Measurements from ENCODE around the gene CCL7.

The CCL7 gene

DNA sequence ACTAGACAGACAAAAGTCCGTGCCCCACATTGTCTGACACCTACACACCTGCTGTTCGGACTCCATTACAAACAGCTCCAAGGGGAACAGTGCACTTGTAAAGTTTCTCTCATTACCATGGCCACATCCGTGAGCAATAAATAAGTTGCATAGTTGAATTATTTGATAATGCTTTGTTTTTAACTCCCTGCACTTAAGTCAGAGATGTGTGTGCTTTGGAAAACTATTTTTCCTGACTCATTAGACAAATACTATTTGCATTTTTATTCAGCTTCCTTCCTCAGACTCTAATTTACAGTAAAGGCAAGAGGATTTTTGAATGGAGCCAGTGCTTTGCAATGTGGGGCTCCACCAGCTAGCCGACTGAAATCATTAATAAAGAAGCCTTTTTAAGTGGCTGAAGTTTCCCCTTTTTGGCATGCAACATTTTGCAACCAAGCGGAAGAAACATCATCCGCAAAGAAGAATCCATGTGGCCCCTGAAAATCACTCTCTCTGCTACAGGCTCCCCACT, 21.5 kb upstream of the CCL7 start:
- no peak for DNase-seq

DNA sequence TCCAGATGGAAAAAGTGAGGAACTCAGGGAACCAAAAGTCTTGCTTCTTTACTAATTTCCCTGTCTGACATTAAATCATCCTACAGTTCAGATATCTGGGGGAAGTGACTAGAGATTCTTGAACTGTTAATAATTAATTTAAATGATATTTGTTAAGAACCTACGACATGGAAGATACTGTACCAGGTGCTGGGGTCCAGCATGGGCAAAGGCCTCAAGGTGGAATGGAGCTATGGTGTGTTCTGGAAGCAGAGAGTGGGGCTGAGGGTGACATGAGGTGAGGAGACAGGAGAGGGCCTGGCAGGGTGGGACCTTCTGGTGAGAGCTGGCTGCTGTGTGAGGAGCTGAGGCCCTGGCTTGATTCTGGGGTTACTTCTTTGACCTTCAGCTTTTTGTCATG, 21.0 kb upstream of the CCL7 start:
- DNase-seq: no peak

DNA sequence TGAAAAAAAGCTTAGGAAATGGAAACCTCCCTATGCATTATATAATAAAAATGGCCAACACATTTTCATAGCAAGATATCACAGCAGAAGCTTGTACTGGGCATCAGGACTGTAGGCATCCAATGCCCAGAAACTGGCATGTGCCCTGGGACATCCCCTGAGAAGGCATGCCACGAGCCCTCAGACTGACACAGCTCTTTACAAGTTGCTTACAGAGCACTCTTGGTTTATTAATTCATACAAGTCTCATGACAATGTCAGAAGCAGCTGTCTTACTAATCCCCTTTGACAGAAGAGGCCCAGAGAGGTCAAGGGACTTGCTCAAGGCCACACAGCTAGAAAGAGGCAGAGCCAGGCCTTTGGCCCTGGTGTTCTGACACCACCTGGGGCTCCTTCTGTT, 20.5 kb upstream of the CCL7 start:
- DNase-seq: no peak

DNA sequence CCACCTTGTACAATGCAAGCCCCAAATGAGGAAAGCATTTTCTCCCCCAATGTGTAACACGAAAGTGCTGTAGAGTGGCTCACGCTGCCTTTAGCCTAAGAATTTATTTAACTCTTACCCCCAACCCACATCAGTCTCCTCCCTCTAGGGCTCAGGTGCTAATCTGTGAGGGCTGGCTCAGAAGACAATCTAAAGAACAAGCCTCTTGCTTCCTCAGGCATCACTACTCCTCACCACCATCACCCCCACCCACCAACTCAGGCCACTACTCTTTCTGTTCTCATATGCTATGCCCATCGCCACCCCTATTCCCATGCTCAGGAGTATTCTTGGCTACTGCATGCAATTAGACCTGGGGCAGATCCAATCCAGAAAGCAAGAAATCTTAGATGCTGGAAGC, 18.8 kb upstream of the CCL7 start:
- no peak for DNase-seq

DNA sequence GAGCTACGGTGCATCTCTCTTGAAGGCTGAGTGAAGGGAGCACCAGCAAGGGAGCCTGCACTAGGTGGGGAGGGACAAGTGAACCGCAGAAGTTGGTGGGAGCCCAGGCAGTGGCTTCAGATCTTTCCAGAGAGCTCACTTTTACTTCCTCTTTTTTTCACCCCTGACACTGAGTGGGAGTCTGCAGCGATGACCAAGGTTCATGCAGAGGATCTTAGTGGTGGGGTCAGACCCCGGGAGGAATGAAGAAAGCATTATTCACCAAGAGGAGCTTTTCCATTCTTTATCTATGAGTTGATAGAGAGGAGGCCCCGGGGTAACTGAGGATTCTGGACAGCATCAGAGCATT, 18.0 kb upstream of the CCL7 start:
- DNase-seq: no peak

DNA sequence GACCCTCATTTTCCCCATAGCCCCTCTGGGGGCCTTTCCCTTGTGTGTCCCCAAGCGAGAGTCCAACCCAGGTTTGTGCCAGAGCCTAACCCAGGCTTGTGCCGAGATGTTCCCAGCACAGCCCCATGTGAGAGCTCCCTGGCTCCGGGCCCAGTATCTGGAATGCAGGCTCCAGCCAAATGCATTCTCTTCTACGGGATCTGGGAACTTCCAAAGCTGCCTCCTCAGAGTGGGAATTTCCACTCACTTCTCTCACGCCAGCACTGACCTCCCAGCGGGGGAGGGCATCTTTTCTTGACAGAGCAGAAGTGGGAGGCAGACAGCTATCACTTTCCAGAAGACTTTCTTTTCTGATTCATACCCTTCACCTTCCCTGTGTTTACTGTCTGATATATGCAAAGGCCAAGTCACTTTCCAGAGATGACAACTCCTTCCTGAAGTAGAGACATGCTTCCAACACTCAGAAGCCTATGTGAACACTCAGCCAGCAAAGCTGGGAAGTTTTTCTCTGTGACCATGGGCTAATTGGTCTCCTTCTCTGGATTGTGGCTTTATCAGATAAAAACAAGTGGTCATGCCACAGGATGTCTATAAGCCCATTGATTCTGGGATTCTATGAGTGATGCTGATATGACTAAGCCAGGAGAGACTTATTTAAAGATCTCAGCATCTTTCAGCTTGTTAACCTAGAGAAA, 17.4 kb upstream of the CCL7 start:
- DNase-seq: no peak

DNA sequence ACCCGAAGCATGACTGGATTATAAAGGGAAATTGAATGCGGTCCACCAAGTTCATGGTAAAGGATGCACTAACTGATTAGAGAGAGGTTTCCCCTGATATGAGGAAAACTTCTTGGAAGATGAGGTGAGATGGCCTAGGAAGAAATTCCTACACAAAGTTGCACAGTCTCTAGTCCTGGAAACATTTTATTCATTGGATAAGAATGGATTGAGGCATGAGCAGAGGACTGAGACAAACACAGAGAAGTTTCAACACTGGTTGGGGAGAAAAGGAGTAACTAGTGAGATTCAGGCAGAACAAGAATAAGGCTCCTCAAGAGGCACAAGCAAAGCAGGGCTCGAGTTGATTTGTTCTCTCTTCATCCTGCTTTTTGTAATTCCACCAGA, 16.9 kb upstream of the CCL7 start:
- no peak for DNase-seq

DNA sequence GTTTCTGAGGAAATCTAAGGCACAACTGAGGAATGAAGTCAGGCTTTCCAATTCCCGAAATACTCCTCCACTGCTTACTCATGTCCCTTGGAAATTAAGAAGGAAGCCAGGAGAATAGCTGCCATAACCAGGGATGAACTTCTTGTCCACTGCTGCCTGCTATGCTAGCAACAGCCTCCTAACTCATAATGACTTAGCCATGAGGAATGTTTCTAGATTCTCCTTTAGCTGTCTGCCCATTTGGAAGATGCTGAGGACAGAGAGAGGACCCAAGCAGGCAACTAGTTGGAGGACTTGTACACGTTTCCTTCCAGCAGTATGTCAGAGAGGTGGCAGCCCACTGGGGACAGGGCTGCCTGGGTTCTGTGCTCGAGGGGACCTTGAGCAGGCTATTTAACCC, 15.9 kb upstream of the CCL7 start:
- no peak for DNase-seq

DNA sequence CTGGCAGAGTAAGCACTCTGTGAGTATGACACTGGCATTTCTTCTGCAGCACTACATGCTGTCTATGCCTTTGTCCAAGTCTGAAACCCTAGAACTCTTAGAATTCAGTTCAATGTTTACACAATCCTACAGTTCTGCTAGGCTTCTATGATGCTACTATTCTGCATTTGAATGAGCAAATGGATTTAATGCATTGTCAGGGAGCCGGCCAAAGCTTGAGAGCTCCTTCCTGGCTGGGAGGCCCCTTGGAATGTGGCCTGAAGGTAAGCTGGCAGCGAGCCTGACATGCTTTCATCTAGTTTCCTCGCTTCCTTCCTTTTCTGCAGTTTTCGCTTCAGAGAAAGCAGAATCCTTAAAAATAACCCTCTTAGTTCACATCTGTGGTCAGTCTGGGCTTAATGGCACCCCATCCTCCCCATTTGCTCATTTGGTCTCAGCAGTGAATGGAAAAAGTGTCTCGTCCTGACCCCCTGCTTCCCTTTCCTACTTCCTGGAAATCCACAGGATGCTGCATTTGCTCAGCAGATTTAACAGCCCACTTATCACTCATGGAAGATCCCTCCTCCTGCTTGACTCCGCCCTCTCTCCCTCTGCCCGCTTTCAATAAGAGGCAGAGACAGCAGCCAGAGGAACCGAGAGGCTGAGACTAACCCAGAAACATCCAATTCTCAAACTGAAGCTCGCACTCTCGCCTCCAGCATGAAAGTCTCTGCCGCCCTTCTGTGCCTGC, 15.2 kb upstream of the CCL7 start, which contains the start of gene CCL2:
Gene CCL2 (plus strand): TSS at position 635 of the 730 bp plus-strand sequence. CDS start 65 bp downstream, at position 700.
- DNase-seq: no peak

DNA sequence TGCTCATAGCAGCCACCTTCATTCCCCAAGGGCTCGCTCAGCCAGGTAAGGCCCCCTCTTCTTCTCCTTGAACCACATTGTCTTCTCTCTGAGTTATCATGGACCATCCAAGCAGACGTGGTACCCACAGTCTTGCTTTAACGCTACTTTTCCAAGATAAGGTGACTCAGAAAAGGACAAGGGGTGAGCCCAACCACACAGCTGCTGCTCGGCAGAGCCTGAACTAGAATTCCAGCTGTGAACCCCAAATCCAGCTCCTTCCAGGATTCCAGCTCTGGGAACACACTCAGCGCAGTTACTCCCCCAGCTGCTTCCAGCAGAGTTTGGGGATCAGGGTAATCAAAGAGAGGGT, 14.7 kb upstream of the CCL7 start:
- DNase-seq: no peak

DNA sequence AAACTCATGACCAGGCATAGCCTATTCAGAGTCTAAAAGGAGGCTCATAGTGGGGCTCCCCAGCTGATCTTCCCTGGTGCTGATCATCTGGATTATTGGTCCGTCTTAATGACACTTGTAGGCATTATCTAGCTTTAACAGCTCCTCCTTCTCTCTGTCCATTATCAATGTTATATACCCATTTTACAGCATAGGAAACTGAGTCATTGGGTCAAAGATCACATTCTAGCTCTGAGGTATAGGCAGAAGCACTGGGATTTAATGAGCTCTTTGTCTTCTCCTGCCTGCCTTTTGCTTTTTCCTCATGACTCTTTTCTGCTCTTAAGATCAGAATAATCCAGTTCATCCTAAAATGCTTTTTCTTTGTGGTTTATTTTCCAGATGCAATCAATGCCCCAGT, 14.2 kb upstream of the CCL7 start:
- no peak for DNase-seq

DNA sequence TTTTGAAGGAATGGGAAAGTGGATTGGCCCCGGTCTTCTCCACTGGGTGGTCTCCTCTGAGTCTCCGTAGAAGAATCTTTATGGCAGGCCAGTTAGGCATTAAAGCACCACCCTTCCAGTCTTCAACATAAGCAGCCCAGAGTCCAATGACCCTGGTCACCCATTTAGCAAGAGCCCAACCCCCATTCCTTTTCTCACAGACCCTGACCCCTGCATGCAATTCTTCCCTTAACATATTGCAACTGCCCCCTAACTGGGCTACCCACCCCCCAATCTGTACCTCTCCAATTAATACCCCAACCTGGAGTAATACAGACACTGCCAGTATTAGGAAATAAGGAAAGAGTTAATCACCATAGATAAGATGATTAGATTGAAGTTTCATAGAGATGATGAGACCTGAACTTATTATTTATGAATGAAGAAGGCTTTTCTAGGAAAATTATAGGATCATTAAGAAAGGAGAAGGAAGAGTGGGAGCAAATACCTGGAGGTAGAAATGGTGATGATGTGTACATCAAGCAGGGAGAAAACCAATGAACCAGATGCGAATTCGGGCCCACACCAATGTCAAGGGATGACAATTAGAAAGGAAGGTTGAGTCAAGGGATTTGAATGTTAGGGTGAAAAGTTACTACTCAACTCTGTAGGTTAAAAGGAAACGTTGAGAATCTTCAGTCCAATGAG, 12.6 kb upstream of the CCL7 start:
- no peak for DNase-seq

DNA sequence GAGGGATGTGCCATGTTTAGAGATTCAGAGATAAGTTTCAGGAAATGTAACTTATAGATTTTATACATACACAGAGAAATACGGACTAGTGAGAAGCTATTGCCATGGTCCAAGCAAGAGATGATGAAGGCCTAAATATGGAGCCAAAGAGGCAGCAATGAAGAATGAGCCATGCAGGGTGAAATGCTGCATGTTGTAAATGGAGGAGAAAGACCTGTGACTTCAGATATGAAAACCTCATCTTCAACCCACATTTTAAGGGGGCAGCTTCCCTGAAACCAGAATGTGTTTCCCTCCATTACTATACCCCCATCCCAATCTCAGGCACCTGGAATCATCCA, 12.1 kb upstream of the CCL7 start:
- DNase-seq: no peak

DNA sequence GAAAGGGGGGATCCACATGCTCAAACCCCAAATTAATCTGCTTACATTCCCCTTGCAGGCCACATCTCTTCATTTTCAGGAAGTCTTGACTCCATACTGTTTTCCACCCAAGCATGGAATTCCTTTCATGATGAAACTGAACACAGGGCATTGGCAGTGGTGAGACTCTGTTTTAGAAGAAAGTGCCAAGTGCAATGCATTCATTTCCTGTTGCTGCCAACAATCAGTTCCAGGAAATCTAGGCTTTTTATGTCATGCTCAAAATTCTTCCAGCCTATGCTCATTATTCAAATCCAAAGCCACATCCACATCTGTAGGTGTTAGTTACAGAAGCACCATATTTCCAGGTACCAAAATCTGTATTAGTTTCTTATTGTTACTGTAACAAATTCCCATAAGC, 10.9 kb upstream of the CCL7 start:
- no peak for DNase-seq

DNA sequence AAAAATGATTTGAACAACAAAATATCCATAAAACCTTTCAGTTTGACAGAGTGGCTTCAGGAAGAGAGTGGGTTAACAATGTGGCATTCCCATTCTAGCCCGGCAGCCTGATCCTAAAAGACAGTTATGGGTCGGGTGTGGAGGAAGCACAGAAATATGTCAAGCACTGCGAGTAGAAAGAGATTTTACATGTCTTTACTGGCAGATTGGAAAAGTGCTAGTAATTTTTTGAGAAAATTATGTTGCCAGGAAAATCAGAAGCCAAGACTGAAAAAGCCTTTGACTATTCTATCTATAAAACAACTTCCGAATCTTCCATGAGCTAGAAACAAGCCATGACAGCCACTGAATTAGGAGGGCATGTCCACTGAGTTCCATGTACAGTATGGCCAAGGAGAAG, 9.2 kb upstream of the CCL7 start:
- DNase-seq: no peak

DNA sequence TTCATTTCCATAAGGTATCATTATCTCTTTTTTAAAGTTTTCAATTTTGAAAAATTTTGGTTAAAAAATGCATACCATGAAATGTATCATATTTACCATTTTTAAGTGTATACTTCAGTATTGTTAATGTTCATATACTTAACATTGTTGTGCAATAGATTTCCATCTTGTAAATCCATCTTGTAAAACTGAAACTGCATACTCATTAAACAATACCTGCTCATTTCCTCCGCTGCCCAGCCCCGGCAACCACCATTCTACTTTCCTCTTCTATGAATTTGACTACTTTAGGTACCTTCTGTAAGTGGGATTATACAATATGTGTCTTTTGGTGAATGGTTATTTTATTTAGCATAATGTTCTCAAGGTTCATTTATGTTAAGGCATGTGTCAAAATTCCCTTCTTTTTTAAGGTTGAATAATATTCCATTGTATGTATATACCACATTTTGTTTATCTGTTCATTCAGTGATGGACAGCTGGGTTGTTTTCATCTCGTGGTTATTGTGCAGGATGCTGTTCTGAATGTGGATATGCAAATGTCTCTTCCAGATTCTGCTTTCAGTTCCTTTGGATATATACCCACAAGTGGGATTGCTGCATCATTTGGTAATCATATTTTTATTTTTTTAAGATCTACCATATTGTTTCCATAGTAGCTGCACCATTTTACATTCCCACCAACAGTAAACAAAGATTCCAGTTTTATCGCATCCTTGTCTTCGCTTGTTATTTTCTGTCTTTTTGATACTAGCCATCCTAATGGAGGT, 8.3 kb upstream of the CCL7 start:
- peak; percentile 67 for DNase-seq

DNA sequence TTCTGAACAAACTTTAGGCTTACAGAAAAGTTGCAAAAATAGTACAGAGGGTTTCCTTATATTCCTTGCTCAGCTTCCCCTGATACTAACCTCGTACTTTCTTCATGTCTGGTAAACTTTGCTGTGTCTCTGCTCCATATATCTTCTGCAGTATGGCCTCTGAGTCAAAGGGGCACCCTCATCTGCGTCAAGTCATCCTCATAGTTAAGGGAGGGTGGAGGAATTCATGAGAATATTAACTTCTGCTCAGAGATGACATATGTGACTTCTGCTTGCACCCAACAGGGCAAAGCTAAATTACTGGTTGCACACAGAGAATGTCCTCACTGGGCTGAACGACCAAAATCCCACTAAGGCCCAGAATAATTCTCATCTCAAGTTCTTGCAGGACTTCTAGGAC, 4.3 kb upstream of the CCL7 start:
- no peak for DNase-seq

DNA sequence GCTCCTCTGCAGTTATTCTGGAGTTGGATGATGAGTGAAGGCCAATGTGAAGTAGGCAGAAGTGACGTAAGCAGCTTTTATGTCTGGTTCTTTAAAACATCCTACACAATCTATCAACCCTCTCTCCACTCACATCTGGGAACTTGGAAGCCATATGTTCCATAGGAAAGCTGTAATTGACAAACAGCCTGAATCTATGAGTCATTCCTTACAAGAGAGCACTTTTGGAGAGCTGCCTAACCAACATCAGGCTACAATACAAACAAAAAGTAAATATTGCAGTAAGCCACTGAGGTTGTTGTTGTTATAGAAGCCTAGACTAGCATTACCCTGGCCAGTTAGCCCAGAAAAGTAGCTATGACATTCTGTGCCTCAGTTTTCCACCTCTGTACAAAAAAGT, 5.9 kb downstream of the CCL7 start:
- DNase-seq: no peak

DNA sequence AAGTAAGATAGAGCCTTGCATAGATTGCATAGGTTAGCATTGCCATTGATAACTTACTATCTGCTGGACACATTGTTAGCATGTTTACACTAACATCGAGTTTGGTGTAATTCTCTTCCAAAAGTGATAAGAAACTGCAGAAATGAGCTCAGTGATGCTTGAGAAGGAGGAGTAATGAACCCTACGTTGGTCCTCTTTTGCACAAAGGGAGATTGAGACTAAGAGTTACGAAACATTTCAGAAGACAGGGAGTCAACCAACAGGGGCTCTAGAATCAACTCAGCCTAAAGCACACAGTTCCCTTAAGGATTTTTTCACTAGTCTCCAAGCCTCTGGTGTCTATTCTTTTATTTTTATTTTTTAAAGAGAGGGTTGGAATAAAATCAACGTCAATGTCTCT, 6.8 kb downstream of the CCL7 start:
- no peak for DNase-seq

DNA sequence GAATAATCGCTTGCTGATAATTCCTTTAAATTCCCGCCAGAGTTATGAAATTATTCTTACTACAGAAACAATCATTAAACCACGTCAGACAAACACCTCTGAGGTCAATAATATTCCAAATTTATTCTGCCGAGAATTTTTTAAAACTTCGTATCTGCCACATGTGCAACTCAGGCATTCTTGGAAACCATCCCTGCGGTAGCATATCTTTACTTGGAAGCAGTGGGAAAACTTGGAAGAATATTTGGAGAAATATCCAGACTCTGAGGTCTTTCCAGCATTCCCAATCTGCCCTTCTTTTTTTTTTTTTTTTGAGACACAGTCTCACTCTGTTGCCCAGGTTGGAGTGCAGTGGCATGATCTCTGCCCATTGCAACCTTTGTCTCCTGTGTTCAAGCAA, 13.6 kb downstream of the CCL7 start:
- no peak for DNase-seq

DNA sequence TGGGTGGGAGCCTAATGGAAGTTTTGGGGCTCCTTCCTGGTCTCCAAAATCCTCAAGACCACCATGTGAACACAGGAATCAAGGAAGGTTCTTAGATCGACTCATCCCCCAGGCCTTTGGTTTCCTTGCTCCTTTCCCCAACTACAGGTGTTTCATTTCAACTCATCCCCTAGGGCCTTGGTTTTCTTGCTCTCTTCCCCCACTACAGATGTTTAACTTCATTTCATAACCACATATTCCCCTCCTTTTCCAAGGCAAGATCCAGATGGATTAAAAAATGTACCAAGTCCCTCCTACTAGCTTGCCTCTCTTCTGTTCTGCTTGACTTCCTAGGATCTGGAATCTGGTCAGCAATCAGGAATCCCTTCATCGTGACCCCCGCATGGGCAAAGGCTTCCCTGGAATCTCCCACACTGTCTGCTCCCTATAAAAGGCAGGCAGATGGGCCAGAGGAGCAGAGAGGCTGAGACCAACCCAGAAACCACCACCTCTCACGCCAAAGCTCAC, 15.3 kb downstream of the CCL7 start, which contains the start of gene CCL11:
Gene CCL11 (plus strand): TSS at position 457 of the 507 bp plus-strand sequence. CDS start 67 bp downstream, outside the sequence.
- DNase-seq: no peak

DNA sequence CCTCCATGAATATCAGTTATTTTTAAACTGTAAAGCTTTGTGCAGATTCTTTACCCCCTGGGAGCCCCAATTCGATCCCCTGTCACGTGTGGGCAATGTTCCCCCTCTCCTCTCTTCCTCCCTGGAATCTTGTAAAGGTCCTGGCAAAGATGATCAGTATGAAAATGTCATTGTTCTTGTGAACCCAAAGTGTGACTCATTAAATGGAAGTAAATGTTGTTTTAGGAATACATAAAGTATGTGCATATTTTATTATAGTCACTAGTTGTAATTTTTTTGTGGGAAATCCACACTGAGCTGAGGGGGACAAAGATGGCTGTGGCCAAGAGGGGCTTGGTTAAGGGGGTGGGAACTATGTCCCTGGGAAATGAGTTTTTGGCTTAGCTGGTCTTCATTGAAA, 17.9 kb downstream of the CCL7 start:
- DNase-seq: no peak

DNA sequence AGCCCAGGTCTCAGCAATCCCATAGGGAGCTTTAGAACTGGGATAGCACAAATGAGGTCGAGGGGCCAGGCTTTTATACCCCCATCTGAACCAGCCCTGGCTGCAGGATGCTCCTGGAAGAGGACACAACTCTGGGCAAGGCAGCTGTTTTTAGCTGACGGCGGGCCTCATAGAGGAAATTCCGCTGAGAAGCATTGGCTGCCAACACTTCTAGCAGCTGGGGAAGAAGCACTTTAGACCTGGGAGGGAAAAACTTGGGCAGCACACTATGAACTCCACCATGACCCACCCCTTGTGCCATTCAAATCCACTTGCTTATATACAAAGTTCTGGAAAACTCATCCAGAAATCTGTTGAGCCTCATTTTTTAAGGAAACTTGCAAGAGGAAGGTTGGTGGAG, 20.6 kb downstream of the CCL7 start:
- no peak for DNase-seq
